GM12891 (cell line): Measurements from ENCODE around the gene CADM3.

Experiments used
- POLR2A ChIP-seq: IDR thresholded peaks from 2 replicates; pipeline ENCODE4 v1.6.1; 2011; ENCODE audit warnings: low read depth, low read length, control low read depth
- POLR2AphosphoS5 ChIP-seq: IDR thresholded peaks from 2 replicates; pipeline ENCODE4 v1.6.1; 2011; ENCODE audit warnings: low read depth, low read length, control low read depth
- POU2F2 ChIP-seq: IDR thresholded peaks from 2 replicates; pipeline ENCODE4 v1.6.1; 2011; ENCODE audit warnings: low read depth, mild to moderate bottlenecking, control low read depth, low read length, moderate library complexity
- SPI1 ChIP-seq: IDR thresholded peaks from 2 replicates; pipeline ENCODE4 v1.6.1; 2011; ENCODE audit warnings: low read depth, low read length, control low read depth
- TAF1 ChIP-seq: IDR thresholded peaks from 2 replicates; pipeline ENCODE4 v1.6.1; 2011; ENCODE audit warnings: low read depth, low read length, control low read depth

DNA sequence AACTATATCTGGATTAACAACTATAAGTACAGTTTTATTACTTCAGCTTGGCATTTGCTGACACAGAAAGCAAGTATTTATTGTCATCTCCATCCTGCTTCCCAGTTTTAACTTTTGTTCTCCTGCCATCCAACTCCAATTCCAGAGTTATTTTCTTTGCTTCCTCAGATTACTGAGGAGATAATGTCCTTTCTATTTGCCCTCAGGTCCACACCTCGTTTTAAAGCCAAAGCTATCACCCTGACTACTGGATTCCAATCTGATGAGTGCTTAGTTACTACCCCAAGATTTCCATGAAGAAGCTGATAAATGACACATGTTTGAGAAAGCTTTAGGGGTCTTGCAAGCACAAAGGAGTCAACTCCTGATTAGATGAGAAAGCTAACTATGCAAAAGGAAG, 58.5 kb downstream of the CADM3 start:
- TF ChIP-seq POLR2A (no peak), POLR2AphosphoS5 (no peak), TAF1 (no peak), SPI1 (no peak), POU2F2 (no peak)
